HG03095 (cell line): ENCODE measurements around the gene KIF13A.
A peak's percentile ranks its signal among the peaks of the same experiment; 100 is the strongest.
"Not testable (repeated sequence)": the region's sequence is repeated elsewhere in the genome, so short reads cannot be mapped to it uniquely, and the experiment has no call there.

Source experiments
- ATAC-seq: cut with Tn5 transposase; IDR thresholded peaks from one replicate; pipeline ENCODE4 v1.9.1; 2021; ENCODE audit warnings: moderate library complexity; ENCODE audit not compliant: unreplicated experiment

Gene KIF13A

DNA sequence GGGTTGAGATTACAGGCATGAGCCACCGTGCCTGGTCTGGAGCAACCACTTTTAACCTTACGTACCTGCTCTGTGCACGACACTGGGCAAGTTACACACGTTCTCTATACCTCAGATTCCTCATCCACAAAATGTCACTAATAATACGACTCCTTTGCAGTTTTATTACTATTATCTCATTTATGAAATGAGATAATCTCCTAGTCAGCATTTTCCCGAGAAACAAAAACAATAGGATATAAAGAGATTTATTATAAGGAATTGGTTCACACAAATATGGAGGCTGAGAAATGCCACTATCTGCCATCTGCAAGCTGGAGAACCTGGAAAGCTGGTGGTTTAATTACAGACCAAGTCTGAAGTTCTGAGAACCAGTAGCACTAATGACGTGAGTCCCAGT, 12.0 kb upstream of the KIF13A start:
- ATAC-seq, result no peak

DNA sequence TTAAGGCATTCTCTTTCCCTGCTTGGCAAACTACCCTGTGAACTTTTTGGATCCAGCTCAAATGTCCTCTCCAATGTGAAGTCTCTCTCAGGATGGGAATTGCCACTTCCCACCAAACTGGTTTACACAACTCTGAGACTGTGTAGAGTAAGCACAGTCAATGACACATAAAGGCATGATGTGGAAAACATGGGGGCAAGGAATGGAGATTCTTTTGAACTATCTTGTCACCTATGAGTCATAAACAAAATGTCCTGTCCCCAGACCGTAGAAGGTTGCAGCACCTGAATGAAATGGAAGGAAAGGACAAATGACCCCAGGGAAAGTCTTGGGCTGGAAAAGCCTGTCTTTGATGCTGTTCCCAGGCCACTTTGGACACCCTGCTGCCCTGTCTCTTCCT, 11.0 kb upstream of the KIF13A start:
- no peak for ATAC-seq

GRCh38 chr6:17998003-17998402, 10.6 kb upstream of the KIF13A start:
- ATAC-seq, result no peak

DNA sequence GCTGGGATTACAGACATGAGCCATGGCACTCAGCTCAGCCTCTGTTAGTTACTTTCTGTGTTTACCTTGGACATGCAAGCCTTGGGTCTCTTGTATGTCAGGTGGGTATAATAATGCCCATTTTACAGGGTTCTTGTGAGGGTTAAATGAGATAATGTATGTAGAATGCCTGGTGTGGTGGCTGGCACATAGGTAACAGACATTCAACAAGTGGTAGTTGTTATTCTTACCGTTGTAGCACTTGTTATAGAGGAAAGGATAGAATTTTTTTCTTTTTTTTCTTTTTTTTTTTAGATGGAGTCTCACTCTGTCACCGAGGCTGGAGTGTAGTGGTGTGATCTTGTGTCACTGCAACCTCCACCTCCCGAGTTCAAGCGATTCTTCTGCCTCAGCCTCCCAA, 8.0 kb upstream of the KIF13A start:
- no peak for ATAC-seq

DNA sequence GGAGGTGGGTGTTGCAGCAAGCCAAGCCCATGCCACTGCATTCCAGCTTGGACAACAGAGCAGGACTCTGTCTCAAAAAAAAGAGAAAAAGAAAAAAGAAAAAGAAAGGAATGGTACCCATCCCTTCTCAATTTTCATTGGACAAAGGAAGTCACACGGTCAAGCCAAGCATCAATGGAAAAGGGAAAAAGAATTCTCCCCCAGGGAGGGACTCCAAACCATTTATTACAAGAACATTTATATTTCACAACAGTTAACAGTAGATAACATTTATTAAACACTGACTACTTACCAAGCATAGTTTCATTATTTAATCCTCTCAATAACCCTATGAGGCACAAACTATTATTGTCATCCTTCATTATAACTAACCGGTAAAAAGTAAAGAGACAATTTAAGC, 6.6 kb upstream of the KIF13A start:
- ATAC-seq, result no peak

GRCh38 chr6:17988422-17988944, 1.0 kb upstream of the KIF13A start:
- ATAC-seq, result no peak

- peak; percentile 82 for ATAC-seq
Measured at GRCh38 chr6:17987697-17988421, 424 bp upstream of the KIF13A start.

DNA sequence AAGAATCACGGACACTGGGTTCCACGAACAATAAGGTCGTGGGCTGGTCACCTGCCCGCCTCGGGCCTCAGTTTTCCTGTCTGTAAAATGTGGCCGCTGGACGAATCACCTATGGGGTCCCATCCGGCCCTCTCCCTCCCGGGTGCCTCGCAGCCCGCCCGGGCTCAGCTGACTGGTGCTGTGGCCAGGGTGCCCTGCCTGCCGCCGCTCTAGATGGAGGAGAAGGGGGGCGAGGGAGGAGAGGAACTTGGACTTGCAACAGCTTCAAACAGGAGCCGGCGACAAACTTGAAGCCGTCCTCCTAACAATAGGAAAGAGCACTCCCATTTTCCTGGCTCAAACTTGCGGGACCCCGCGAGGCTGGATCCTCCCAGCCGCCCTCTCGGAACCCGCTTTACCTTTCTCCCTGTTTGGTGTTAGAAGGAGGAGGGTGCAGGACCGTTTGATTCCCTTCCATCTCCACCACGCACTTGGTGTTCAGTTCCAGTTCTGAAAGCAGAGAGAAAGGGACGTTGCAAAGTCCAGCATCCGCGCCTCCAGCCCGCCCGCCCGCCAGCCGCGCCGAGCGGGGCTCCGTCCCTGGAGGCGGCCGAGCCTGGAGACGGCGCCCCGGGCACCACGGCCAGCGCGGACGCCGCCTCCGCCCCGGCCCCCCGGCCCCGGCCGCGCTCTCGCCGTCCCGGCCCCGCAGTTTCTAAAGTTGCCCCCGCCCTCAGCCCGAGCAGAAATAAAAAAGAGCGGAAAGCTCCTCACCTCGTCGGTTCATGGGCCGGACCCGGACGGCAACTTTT, 584 bp downstream of the KIF13A start:
- ATAC-seq, result peak; percentile 15

DNA sequence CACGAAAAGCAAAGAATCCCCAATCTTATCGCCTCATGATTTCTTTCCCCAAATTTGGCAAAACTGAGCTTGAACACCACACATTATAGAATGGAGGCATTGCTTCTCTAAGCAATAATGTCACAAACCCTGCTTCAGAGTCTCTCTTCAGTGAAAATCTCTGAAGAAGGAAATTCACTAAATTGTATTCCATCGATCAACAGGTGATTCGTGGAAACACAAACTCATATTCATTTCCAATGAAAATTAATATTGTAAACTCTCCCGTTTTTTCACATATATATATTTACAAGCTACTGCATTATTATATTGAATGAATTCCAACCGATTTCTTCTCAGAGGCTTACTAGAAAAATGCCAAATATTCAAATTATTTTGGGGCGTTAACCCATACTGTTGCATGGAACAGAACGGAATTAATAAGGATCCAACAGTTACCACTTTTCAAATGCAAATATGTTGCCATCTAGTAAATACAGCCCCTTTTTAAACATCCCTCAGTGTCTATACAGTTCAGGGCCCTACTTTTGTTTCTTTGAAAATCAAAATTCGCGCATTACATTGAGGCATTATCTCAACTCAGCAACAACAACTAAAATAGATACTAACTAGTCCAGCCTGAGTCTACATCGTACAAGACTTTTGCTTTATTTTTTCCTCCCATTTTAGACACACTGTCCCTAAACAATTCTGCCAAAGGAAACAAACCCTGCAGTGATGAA, 1.3 kb downstream of the KIF13A start:
- ATAC-seq, result no peak

DNA sequence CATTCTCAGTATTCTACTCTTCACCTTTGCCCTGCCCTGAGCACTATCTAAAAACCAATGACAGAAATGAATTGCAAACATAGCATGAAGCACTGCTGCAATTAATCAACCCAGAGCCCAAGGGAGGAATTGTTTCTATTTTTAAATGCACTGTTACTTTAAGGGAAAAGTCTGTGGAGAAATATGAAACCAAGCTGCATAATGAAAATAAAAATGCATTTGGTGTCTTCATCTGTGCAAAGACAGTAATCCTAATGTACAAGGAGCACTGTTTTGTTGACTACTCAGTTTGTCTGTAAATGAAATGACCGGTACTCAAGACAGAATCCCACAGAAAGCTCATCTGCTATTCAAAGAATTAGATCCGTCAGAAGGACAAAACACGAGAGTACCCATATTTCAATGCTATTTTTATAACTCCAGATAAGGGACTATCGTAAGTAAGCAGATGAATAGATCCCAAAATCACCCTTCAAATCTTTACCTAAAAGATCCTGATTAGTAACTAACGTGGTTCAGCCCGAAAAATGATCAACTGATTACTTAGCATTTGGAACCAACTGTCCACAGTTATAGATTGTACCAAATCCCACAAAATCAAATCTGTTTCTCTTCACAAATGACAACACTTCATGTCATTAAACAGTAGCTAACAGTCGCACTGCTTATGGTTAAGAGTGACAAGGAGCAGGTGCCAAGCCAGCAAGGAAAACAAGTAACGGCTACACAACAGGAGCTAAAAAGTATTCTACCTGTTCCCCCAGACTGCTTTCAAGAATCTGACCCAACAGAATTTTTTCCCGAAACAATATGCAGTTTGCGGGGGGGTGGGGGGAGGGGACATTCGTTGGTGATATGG, 2.4 kb downstream of the KIF13A start:
- ATAC-seq, result no peak

GRCh38 chr6:17984399-17984798, 3.0 kb downstream of the KIF13A start:
- ATAC-seq, result no peak

DNA sequence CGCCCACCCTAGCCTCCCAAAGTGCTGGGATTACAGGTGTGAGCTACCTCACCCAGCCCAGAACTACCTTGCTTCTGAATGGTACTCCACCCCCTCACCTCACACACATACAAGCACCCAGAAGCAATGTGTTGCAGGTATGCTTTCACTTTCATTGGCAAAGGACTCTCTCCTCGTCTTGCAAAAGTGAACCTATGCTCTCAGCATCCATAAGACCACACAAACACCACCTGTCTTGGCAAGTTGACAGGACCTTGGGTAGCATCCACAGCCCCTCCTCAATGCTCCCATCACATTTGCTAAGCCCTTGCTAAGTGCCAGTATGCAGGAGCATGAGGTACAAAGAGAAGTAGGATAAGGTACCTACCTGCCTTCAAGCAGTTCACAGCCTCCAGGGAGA, 3.7 kb downstream of the KIF13A start:
- ATAC-seq, result no peak

- no peak for ATAC-seq
Measured at GRCh38 chr6:17980329-17980728, 7.1 kb downstream of the KIF13A start.

GRCh38 chr6:17979479-17979878, 8.0 kb downstream of the KIF13A start:
- ATAC-seq, result no peak

- not testable (repeated sequence) for ATAC-seq
Measured at GRCh38 chr6:17976258-17976657, 11.2 kb downstream of the KIF13A start.

DNA sequence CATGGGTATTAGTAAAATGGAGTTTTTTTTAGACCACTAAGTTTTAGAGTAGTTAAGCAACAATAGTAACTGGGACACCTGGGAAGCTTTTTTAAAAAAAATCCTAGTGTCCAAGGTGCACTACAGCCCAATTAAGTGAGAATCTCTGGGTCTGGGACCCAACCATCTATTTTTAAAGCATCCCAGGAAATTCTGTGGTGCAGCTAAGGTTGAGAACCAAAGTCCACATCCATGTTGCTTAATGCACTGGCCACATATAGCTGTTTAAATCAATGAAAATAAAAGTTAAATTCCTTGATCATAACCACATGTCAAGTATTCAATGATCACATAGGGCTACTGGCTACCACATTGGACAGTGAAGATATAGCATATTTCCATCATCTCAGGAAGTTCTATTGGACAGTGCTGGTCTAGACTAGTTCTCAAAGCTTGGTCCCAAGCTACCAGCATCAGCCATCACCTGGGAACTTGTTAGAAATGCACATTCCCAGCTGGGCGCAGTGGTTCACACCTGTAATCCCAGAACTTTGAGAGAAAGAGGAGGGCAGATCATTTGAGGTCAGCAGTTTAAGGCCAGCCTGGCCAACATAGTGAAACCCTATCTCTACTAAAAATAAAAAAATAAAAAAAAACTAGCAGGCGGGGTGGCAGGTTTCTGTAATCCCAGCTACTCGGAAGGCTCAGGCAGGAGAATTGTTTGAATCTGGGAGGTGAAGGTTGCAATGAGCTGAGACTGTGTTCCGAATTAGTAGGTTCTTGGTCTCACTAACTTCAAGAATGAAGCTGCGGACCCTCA, 12.7 kb downstream of the KIF13A start:
- no peak for ATAC-seq

GRCh38 chr6:17972978-17973622, 14.3 kb downstream of the KIF13A start:
- ATAC-seq, result no peak

GRCh38 chr6:17972074-17972952, 15.1 kb downstream of the KIF13A start:
- ATAC-seq, result no peak
